Activated CD4-positive, alpha-beta T cell treated with anti-CD3 and anti-CD28 coated beads for 4 hours (primary cell): ENCODE measurements around the gene VPS36.
"Not testable (repeated sequence)": the region's sequence is repeated elsewhere in the genome, so short reads cannot be mapped to it uniquely, and the experiment has no call there.

ENCODE experiments used
- DNase-seq, 2 donors: peaks; one replicate each; pipeline ENCODE4 v3.0.0-alpha.2; 2020

Gene VPS36

GRCh38 chr13:52432456-52432855 is 18.0 kb downstream of the VPS36 start:
- no peak for DNase-seq

- no peak for DNase-seq
These were observed 22.1 kb downstream of the VPS36 start for GRCh38 chr13:52428295-52428694.

- DNase-seq = no peak
These were observed 29.2 kb downstream of the VPS36 start for GRCh38 chr13:52421216-52421615.

- DNase-seq = no peak
These were observed 31.4 kb downstream of the VPS36 start for GRCh38 chr13:52419080-52419479.

DNA sequence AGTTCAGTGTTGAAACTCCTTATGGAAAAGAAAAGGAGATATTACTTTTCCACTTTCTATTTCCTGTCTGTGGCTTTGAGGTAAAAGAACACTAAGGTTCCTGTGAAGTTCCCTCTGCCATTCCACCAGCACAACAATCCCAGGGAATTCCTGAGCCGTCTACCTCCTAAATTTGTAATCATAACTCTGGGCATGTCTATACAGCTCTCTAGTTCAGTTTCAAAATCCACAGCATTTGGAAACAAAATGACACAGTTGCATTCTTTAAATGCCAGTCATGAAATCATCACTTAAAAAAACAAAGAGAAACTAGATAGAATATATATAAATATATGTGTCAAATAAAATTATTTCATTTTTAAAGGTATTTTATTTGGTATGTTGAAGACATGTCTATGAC is 35.5 kb downstream of the VPS36 start:
- DNase-seq = no peak

DNA sequence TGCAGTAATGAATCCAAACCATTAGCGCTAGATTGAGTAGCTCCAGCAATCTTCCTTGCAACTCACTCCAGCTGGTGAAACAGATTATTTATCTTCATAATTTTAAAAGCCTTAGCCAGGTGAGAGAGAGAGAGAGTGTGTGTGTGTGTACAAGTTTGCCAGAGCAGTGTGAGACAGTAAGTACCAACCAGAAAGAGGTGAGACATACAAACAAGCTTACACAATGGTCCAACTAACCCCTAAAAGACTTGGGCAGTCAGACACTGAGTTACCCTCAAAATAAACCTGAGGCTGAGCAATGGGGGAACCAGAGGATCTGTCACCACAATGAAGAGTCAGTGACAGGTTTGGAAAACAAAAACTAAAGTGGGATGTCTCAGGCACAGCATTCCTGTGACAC is 36.4 kb downstream of the VPS36 start:
- DNase-seq = no peak

- no peak for DNase-seq
These were observed 38.3 kb downstream of the VPS36 start for GRCh38 chr13:52412128-52412527.

DNA sequence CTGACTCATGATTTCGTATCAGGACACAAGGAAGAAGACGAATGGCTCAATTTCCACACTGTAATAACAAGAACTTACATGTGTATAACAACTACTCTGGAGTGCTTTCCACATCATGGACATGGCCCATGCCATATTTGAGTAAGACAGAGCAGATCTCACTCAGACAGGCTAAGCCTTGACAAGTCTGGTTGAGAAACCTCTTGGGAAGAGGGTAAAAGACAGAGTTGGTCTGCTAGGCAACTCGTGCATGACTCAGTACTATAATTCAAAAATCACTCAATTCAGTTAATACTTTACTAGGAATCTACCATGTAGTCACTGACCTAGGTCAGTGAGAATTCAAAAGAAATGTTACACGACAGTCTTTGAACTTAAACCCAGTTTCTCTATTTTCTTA is 38.8 kb downstream of the VPS36 start:
- DNase-seq = no peak

GRCh38 chr13:52408071-52408658 is 42.3 kb downstream of the VPS36 start:
- DNase-seq = not testable (repeated sequence)

DNA sequence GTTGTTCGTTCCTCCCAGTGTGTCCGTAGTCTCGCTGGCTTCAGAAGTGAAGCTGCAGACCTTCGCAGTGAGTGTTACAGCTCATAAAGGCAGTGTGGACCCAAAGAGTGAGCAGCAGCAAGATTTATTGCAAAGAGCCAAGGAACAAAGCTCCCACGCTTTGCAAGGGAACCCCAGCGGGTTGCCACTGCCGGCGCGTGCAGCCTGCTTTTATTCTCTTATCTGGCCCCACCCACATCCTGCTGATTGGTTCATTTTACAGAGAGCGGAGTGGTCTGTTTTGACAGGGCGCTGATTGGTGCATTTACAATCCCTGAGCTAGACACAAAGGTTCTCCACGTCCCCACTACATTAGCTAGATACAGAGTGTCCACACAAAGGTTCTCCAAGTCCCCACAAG is 43.0 kb downstream of the VPS36 start:
- DNase-seq = not testable (repeated sequence)

- no peak for DNase-seq
These were observed 43.8 kb downstream of the VPS36 start for GRCh38 chr13:52406629-52407028.

DNA sequence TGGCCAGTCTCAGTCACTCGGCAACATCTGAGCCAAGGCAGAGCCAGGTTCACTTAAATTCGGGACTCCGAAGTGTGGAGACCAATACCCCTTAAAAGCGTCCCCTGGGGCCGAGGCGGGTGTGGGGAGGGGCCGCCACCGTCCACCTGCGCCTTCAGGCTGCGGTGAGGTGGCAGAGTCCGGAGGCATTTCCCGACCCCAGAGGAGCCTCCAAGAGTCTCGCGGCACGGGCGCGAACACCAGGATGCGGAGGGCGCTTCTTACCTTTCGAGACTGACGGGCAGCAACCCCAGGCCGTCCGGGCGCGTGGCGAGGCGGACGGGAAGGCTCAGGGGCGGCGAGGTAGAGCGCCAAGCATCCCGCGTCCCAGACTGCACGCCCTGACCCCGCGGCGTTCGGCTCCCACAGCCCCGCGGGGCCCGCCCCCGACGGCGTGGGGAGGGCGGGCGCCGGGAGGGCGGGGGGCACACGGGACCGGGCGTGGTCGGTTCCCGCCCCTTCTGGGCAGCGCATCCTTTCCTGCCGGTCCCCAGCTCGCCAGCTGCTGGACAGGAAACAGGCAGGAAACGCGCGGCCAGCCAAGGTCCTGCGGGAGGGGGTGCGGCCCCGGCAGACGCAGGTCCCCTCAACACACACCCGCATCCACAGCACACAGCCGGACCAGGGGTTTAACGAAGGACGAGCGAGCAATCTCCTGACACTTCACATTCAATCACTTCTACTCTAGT is 44.5 kb downstream of the VPS36 start, which contains the start of gene THSD1:
TSS of gene THSD1 (minus strand) at position 406 of the 728 bp plus-strand sequence. CDS start 3,572 bp downstream, outside the sequence.
- no peak for DNase-seq

DNA sequence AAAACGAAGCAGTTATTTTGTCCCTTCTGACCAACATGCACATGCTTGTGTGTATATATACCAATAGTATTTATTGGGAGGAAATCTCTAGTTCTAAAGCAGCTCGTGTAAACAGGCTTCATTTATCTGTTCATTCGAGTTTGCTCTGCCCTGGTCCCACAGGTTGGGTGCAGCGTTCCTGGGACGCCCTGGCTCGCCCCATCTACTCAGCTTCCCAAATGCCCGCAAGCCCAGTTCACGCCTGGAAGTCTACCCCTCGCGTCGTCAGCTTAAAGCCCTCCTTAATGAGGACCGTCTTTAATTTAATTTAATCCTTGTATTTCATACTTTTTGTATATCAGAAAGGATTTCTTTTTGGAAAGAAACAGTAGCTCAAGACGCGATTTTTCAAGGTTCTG is 45.1 kb downstream of the VPS36 start:
- no peak for DNase-seq

DNA sequence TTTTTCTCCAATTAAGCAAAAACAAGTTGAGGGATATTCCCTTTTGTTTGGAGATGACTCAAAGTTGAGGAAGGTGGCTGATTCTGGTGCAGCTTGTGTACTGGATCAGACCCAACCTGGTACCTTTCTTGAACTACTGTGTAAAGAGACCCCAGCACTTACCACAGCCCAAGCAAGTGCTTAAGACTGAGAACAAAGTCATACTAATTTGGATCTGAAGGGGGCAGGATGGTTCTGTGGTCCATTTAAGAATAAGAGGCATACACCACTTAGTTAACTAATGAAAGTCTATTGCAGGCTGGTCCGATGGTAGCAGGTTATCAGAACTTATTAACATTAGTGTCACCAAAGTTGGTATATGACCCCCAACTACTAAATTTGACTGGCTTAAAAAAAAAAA is 50.7 kb downstream of the VPS36 start:
- no peak for DNase-seq

- no peak for DNase-seq
These were observed 51.4 kb downstream of the VPS36 start for GRCh38 chr13:52399046-52399445.

DNA sequence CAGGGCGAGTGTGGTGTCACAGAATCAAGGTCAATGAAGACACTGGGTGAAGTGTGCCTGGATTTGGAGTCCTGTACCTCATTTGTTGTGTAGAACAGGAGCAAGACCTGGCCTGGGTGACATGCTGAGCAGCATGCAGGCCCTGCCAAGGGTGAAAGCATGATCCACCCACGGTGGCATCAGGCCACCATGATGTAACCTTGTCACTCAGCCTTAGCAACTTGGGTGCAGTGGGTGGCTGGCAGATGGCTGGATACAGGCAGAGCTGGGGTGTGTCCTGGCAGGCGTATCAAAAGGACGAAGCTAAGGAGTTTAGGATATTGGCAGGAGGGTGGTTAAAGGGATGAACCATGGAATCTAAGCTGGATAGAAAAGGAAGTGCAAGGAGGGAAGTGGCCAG is 54.7 kb downstream of the VPS36 start:
- no peak for DNase-seq

DNA sequence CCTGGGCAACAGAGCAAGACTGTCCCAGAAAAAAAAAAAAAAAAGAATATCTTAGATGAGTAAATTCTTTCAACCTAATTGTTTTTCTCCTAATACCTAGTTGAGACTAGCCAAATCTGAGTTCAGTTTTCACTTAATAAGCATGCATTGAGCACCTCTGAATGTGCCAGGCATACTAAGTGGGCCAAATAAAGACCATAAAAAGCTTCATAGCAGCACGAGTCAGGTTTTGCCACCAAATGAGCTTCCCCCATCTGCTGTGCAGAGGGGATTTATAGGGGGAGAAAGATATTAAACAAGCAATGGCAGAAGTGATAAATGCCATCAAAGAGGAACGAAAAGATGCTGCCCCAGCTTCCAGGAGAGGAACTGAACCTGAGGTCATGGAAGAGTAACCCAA is 55.8 kb downstream of the VPS36 start:
- DNase-seq = no peak

- DNase-seq = no peak
These were observed 56.7 kb downstream of the VPS36 start for GRCh38 chr13:52393572-52394357.

GRCh38 chr13:52387721-52388120 is 62.7 kb downstream of the VPS36 start:
- DNase-seq = no peak

DNA sequence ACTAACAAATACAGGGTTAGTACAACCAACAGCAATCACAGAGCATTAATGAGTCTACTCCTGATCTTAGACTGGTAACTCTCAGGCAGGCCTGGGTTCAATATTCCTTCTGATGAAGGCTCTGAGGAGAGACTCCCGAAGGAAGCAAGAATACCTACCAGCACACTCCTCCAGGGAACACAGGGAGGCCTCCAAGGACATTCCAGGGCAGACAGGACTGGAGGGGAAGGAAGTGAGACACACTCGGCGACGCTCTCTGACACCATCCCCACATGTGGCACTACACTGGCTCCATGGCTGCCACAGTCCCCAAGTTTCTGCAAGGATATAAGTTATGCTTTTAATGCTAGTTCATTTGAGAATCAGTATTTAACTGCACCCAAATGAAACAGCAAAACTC is 64.6 kb downstream of the VPS36 start:
- no peak for DNase-seq

DNA sequence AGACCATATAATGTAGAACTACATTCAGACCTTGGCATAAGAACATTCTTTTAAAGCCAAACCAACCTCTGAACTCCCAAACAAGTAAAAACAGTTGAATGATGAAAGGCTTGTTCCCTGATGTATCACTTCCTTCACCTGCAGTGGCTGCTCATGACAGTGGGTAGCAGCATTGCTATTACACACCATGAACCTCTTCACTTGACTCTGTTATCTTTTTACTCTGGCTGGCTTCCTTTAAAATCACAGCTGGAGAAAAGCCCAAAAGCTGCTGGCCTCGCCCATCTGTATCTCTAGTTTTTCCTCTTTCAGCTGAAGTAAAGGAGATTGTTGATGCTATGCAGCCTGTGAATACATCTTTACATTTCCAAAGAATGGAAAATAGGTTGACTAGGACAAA is 67.1 kb downstream of the VPS36 start:
- no peak for DNase-seq

DNA sequence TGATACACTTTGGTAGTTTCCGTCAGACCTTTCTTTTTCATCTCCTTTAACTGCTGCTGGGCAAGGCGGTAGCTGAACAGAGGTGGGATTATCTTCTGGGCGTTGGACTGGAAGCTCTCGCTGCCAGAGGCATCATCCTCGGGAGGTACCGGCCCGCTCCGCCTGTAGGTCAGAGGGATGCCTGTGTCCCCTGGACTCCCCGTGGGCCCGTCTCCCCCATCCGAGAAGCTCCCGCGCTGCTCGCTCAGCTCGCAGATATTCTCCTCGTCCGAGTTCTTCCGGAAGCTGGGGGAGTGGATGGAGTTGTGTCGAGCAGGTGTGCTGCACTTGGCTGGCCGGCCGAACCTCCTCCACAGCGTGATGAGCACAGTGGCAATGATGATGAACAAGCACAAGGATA is 72.1 kb downstream of the VPS36 start:
- DNase-seq = no peak

DNA sequence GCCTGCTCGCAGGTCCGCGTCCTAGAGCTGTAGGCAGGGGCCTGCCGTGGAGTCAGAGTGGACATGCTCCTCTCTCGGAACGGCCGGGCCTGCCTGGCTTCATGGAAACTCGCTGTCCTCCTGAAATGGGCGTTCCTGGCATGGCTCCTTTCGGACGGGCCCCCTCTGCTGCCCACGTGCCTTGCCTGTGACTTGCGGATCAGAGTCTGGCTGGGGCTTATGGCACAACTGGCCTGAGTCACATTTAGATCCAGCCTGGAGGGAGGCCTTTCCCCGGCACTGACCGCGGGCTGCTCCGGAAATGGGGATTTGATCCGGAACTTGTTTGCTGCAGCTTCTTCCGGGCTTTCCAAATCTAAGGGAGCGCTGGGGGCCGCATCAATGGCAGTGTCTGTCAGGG is 72.5 kb downstream of the VPS36 start:
- no peak for DNase-seq

DNA sequence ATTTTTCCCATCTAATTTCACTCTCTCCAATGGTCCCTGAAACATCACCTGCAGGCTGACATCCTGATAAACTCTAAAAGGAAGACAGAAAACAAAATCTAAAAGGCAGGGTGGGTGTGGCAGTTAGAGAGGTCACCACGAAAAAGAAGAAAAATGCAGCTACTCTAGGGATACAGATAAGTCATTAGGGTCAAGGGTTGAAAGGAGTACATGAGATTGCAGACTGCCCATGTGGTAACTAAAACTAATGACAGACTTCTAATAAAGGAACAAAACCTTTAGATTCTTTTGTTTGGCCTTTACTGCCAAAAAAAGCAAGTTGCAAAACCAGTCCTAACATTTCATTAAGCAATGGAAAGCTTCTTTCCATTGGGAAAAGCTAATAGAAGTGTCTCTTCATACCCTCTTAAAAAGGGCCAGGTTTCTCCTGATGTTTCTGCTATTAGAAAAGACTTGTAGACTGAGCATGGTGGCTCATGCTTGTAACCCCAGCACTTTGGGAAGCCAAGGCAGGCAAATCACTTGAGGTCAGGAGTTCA is 75.5 kb downstream of the VPS36 start:
- DNase-seq = no peak
